T47D (cell line): Measurements from ENCODE around the gene AHNAK.
"Not testable (repeated sequence)": the region's sequence is repeated elsewhere in the genome, so short reads cannot be mapped to it uniquely, and the experiment has no call there.

ENCODE experiments used
- DNase-seq, 2 experiments: peaks; one replicate each; pipeline versions ENCODE4 v3.0.0 to v3.0.0-alpha.2; 2011 to 2012; ENCODE audit warnings: low read depth in 1 of 2, low spot score in 1 of 2
- JUND ChIP-seq: IDR thresholded peaks from 2 replicates; pipeline ENCODE4 v1.6.1; 2012; ENCODE audit warnings: low read depth
- in situ Hi-C: cut with HindIII; loops from 2 replicates; pipeline ENCODE4 v1.10.0; 2016; ENCODE audit warnings: low sequenced_read_pairs, low pct_unique_long_range_greater_than_20kb

AHNAK gene

DNA sequence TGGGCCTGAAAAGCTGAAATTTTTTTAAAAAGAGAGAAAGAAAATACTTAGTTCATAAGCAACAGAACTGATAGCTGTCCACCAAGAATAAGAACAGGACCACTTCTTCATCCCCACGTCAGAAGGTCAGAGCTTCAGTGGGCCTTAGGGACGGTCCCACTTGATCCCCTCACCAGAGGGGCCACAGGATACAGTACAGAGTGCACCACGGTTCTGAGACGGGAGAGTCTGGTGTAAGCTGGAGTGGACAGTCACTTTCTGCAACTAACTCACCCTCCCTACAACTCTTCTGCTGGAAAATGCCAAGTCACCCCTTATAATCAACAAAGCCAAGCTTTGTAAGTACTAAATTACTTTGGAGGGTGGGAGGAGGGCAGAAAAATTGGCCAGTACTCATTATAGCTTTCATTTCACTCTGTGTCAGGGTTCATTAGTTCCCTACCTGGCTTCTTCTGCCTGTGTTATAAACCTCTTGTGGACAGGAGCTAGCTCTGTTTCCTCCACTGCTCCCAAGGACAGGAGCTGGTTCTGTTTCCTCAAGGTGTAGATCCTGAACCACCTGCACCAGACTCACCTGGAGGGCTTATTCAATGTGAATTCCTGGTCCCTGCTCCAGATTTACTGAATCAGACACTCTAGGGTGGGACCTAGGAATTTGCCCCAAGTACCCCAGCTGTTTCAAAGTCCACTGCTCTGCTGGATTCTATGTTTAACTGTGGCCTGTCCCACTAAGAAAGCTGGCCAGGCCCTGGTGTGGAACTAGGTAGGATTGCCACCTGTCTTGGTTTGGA lies 88.2 kb downstream of the AHNAK start:
- no peak for TF ChIP-seq JUND
- in situ Hi-C loops, result no loop called here
- DNase-seq, result no peak

DNA sequence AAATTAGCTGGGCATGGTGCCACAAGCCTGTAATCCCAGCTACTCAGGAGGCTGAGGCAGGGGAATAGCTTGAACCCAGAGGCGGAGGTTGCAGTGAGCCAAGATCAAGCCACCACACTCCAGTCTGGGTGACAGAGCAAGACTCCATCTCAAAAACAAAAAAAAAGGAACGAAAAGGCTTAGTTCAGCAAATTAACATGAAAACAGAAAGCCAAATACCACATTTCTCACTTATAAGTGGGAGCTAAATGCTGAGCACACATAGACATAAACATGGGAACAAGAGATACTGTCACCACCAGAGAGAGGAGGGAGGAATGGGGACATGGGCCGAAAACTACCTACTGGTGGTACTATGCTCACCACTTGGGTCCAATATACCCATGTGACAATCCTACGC lies 89.1 kb downstream of the AHNAK start:
- in situ Hi-C loops, result no loop called here
- no peak for TF ChIP-seq JUND
- no peak for DNase-seq

DNA sequence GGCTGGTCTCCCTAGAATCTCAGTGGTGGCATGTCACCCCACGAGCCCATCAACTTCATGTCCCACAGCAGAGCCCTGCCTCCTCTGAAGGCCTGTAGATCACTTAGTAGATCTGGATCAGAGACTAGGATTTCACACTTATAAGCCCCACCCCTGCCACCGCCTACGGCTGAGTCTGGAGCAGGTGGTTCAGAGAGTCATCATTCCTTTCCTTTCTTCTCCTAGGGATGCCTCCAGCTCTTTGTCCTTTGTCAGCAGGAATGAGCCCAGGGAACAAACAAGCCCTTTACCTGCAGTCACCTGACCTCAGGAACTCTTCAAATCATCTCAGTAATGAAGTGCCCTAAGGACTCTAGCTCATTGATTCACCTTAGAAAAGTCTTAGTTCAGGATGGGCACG lies 90.0 kb downstream of the AHNAK start:
- in situ Hi-C loops, result no loop called here
- peak in 1 of 2 experiments; percentile 60 for DNase-seq

DNA sequence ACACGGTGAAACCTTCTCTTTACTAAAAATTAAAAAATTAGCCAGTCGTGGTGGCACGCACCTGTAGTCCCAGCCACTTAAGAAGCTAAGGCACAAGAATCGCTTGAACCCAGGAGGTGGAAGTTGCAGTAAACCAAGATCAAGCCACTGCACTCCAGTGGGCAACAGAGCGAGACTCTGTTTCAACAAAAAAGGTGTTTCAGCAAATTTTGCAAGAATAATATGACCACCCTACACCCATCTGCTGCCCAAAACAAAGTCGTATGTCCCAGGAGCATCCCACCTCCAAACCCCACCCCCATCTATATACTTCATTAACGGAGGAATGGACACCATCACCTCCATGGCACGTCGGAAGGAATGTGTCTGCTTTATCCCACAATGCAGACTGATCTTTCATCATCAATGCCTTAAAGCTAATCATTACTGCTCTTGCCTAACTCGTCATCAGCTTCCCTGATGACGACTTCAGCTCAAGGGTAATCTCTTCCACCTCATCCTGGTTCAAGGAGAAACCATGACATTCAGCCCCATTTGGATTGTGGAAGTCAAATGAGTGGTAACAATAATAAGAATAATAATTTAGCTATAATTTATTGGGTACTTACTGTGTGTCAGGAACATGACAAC lies 93.7 kb downstream of the AHNAK start:
- in situ Hi-C loops, result no loop called here
- TF ChIP-seq JUND, result no peak
- DNase-seq, result no peak

More for the DNA sequence above, 90.0 kb downstream of the AHNAK start:
- no peak for TF ChIP-seq JUND

DNA sequence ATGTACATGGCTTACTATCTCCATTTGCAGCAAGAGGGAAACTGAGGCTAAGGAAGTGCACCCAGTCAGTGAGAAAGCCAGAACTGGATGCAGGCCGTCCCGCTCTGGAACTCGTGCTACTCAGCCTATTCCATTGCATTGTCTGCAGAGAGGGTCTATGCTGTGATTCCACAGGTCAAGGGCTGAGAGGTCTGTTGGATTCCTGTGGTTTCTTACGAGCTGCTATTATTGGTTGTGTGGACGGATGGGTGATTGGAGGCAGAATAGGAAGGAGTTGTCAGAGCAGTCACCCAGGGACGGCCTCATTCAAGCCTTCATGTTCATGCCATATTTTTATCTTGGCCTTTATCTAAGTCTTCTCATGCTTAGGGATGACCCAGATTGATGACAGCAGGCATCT lies 94.3 kb downstream of the AHNAK start:
- no peak for DNase-seq
- in situ Hi-C loops, result no loop called here
- no peak for TF ChIP-seq JUND

DNA sequence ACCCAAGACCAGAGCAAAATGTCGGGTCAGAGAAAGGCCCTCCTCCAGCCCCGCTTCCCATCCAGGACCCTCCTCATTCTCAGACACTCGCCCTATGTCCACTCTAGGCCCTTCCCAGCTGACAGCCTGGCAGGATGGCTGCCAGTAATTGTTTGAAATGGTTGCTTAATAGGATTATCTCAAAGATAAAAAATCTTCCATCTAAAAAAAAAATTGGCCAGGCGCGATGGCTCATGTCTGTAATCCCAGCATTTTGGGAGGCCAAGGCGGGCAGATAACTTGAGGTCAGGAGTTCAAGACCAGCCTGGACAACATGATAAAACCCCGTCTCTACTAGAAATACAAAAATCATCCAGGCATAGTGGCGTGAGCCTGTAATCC lies 95.4 kb downstream of the AHNAK start:
- in situ Hi-C loops, result no loop called here
- no peak for TF ChIP-seq JUND
- no peak for DNase-seq

DNA sequence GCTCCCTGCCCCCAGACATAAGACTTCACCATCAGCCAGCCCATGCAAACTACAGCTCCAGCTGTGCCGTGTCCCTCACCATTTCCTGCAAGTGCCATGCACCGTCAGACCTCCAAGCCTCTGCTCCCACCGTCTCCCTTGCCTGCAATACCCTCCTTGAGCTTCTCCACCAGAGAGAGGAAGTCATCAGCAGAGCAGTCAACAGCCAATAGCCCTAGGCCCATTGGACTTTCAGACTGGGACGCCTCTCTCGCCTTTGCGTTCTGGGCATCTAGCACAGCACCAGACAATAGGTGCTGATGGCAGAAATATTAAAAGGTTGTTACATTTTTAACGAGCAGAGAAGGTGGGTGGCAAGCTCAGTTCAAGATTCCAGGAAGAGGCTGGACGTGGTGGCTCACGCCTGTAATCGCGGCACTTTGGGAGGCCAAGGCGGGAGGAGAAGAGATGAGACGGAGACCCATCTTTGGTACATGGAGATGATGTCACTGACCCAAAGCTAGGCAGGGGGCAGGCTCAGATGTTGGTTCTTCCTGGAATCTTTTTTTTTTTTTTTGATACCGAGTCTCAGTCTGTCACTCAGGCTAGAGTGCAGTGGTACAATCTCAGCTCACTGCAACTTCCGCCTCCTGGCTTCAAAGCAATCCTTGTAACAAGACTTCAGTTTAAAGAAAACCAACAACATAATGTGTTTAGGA lies 95.9 kb downstream of the AHNAK start:
- no peak for DNase-seq
- in situ Hi-C loops, result no loop called here
- TF ChIP-seq JUND, result no peak

DNA sequence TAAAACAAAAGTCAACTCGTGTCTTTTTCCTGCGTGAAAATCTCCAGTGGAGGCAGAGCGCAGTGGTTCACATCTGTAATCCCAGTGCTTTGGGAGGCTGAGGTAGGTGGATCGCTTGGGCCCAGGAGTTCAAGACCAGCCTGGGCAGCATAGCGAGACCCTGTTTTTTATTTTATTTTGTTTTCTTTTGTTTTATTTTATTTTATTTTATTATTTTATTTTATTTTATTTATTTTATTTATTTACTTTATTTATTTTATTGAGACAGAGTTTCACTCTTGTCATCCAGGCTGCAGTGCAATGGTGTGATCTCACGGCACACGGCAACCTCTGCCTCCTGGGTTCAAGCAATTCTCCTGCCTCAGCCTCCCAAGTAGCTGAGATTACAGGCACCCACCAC lies 96.7 kb downstream of the AHNAK start:
- in situ Hi-C loops, DNase-seq: not testable (repeated sequence)

DNA sequence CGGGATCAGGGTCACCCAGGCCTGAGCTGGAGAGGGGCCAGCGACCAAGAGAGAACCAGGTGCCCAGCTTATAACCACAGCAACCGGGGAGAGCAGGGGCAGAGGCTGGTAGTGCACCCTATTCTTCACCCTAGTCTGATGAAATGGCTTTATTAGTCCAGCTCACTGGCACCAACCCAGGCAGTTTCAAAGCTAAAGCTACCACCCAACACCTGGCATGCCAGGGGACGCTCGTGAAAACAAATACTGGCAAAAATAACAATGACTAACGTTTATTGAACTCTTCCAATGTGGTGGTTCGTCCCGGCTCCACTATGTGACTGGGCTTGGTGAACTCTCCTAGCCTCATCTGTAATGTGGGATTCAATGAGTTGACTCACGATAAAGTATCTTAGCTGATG lies 97.2 kb downstream of the AHNAK start:
- no peak for DNase-seq
- in situ Hi-C loops, result no loop called here
- no peak for TF ChIP-seq JUND

DNA sequence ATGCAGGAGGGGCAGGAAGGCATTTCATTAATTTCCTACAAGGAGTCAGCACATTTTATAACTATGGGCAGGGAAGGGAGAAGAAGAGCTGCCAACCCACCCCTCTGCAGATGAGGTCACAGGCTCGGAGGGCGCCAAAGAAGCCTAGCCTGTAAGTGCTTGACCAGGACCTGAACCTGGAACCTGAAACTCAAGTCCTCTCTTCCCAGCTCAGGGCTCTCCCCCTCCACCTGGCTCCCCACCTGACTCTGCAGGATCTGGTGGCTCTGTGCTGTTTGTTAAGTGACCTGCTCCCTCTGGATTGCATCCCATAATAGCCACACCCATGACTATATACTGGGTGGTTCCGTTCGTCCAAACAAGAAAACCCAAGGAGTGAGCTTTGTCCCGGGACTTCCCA lies 100.5 kb downstream of the AHNAK start:
- no peak for DNase-seq
- TF ChIP-seq JUND, result no peak
- in situ Hi-C loops, result no loop called here

DNA sequence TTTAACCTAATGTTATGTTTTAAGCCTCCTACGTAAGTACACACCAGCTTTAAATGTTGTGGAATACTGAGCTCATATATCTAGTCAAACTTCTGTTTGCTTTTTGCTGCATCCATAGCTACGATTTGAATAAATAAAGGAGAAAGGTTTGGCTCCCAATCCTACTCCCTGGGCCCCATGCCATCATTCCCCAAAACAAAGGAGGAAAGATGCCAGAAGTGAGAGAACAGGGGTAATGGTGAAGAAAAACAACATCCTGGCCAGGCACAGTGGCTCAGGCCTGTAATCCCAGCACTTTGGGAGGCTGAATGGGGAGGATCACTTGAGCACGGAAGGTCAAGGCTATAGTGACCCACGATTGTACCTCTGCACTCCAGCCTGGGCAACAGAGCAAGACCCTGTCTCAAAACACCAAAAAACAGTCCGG lies 101.3 kb downstream of the AHNAK start:
- in situ Hi-C loops, result no loop called here
- TF ChIP-seq JUND, result no peak
- peak in 1 of 2 experiments; percentile 46 for DNase-seq

DNA sequence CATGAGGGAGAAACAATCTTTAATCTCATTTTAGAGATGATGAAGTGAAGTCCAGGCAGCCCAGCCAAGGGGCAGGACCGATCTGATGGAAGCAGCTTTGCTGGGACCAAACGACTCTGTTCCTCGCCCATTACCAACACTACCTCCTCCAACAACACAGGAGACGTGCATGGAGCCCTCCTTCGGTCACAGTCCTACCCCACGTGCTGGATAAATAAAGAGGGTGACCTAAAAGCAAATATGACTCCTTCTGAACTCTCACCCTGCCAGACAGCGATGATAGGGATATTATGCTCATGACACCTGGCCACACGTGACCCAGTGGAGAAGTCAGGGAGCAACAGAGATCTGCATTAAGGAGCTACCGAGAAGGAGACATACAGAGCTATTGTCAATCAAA lies 101.8 kb downstream of the AHNAK start:
- no peak for TF ChIP-seq JUND
- DNase-seq, result no peak
- in situ Hi-C loops, result no loop called here

DNA sequence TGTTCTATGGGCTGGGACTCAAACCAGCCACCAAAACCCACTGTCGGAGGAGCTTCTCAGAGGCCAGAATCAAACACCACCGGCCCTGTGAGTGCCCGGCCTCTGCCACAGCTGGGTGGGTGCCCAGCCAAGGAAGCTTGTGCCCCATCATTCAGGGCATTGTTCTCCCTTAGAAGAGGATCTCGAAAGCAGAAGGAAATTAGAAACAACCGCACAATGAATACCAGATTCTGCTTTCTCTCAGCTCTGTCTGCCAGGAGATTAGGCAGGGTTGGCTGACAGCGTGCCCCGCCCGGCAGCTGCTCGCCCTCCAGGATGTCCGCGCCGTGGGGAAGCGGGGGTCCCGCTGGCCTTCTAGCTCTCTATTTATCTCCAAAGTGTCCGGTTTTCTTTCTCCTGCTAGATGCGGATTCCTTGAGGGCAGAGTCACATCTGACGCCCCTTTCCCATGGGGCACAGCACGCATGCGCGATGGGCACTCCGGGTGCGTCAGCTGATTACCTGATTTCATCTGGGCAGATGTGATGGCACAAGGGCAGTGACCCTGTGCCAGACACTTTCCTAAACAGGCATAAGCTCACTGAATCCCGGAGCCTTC lies 102.3 kb downstream of the AHNAK start:
- in situ Hi-C loops, result no loop called here
- DNase-seq, result no peak
- no peak for TF ChIP-seq JUND
